ENCODE measurements around the gene ARID2. TPM values are rescaled to one million over a fixed set of nuclear protein-coding genes. Genes with fewer than 3 reads are reported as not detected.

Gene ARID2
- total and polyA plus RNA-seq, 9 of the 15 experiments (the other 6 are each of a cell fraction or from before 2014, with no cell fraction given) = 13.4 to 41.6 (median 29.4) TPM

GRCh38 chr12:45742590-45742989 is 13.1 kb downstream of the ARID2 start:
- ATAC-seq (no peak), FAIRE-seq (no peak), DNase-seq (ENCODE audit: extremely low read depth in 1 of 4, low spot score in 3 of 4) (no peak)
- CTCF ChIA-PET (ENCODE audit: low intra/inter-chr PET ratio) = no interaction called here
- in situ Hi-C loops (cut with MboI) = no loop called here
- 0 out of 2 replicates have a peak, but pooled peaks cover 1% of the 10 kb centered on the region for H3K9me3 ChIP-seq (replicated peaks; ENCODE audit: control insufficient read depth, insufficient read depth, low read depth, low read length)
- H3K4me3 ChIP-seq = no peak overlapping the region
- peaks cover 96% of the 10 kb centered on the region for H3K79me2 ChIP-seq (ENCODE audit: control insufficient read depth, insufficient read depth, low read length)
- peaks cover 36% of the 10 kb centered on the region for H3K36me3 ChIP-seq (ENCODE audit: control insufficient read depth, insufficient read depth, low read length)
- TF ChIP-seq ZNF695 (CRISPR knock-in tag; IDR thresholded peaks at IDR 0.05) (no peak), ZBTB34 (CRISPR knock-in tag; IDR thresholded peaks at IDR 0.05) (no peak), CBX3 (IDR thresholded peaks at IDR 0.05; ENCODE audit: borderline replicate concordance in 1 of 2, low read length in 2 of 2) (peak in 1 of 2 experiments; percentile 91; a peak in 2 of 3 replicates), HDAC1 (IDR thresholded peaks at IDR 0.05) (peak in 1 of 2 experiments; percentile 92; a peak in 2 of 4 replicates), CHAMP1 (IDR thresholded peaks at IDR 0.05) (peak; percentile 47; the same call in 1 of the 2 replicates), ZNF280A (IDR thresholded peaks at IDR 0.05; ENCODE audit: low read depth, partially characterized antibody) (peak; percentile 46), CBX5 (IDR thresholded peaks at IDR 0.05; ENCODE audit: borderline replicate concordance, low read depth) (0 out of 2 replicates have a peak, but pooled peaks have one; percentile 31), TRIM28 (IDR thresholded peaks at IDR 0.05) (peak; percentile 95), ESRRB (CRISPR knock-in tag; IDR thresholded peaks at IDR 0.05; ENCODE audit: borderline replicate concordance) (no peak)
- TF ChIP-seq, protein P1, sequence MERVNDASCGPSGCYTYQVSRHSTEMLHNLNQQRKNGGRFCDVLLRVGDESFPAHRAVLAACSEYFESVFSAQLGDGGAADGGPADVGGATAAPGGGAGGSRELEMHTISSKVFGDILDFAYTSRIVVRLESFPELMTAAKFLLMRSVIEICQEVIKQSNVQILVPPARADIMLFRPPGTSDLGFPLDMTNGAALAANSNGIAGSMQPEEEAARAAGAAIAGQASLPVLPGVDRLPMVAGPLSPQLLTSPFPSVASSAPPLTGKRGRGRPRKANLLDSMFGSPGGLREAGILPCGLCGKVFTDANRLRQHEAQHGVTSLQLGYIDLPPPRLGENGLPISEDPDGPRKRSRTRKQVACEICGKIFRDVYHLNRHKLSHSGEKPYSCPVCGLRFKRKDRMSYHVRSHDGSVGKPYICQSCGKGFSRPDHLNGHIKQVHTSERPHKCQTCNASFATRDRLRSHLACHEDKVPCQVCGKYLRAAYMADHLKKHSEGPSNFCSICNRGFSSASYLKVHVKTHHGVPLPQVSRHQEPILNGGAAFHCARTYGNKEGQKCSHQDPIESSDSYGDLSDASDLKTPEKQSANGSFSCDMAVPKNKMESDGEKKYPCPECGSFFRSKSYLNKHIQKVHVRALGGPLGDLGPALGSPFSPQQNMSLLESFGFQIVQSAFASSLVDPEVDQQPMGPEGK (CRISPR knock-in tag; IDR thresholded peaks at IDR 0.05; ENCODE audit: borderline replicate concordance) = no peak
- 92% methylated on average over 1 of the region's 1 CpG for WGBS (ENCODE audit: insufficient coverage, low coverage, missing lambda C conversion rate)
- no peaks in the 10 kb centered on the region for H4K20me1 ChIP-seq (replicated peaks; ENCODE audit: control insufficient read depth, insufficient read depth, low read length)
- H3K27me3 ChIP-seq (ENCODE audit: control insufficient read depth in 2 of 2, insufficient read depth in 2 of 2, low read length in 2 of 2) = no peaks in the 10 kb centered on the region
- intact Hi-C loops (cut with micrococcal nuclease) = no loop called here
- H3K4me2 ChIP-seq (ENCODE audit: insufficient read depth, low read length) = no peak overlapping the region
- no peak overlapping the region for H3K9ac ChIP-seq (ENCODE audit: insufficient read depth in 1 of 2, low read depth in 2 of 2, low read length in 2 of 2)
- H2AFZ ChIP-seq (ENCODE audit: low read depth, low read length) = no peak overlapping the region
- no peak overlapping the region for H3K27ac ChIP-seq (ENCODE audit: extremely low read depth, low read depth, low read length)
- H3K4me1 ChIP-seq (replicated peaks in 1 of 2; ENCODE audit: control insufficient read depth in 2 of 2, insufficient read depth in 2 of 2, low read length in 2 of 2) = peaks cover 0 to 4% of the 10 kb centered on the region in 2 experiments; a peak in 1 of 5 replicates
- H3K9me1 ChIP-seq (ENCODE audit: control insufficient read depth, insufficient read depth, low read length) = no peaks in the 10 kb centered on the region
- BruUV-seq (replicated peaks) = no TSS peak
- POLR2A ChIA-PET = interaction anchor here (0.9 to 1.1 kb wide), 2 partner anchors 16 to 19 kb away, joined by 3 read pairs; no protein-coding TSS in a partner anchor
